OCI-M2 (cell line): ENCODE measurements around the gene SLC6A6.

Source experiments
- DNase-seq: peaks from one replicate; lab custom pipeline; 2025; ENCODE audit not compliant: unreplicated experiment; lab: John Stamatoyannopoulos, UW

SLC6A6 gene

DNA sequence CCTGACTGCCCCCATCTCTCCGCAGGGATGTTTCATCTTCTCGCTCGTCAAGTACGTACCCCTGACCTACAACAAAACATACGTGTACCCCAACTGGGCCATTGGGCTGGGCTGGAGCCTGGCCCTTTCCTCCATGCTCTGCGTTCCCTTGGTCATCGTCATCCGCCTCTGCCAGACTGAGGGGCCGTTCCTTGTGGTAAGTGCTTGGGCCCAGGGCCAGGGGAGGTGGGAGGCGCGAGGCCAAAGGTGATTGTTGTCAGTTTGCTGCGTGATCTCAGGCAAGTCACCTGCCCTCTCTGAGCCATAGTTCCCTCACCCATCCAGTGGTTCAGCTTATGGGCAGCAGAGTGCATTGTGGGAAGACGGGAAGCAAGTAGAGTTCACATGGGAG is 79.2 kb downstream of the SLC6A6 start:
- DNase-seq = no peak

GRCh38 chr3:14482271-14482721 is 79.9 kb downstream of the SLC6A6 start:
- DNase-seq = no peak

DNA sequence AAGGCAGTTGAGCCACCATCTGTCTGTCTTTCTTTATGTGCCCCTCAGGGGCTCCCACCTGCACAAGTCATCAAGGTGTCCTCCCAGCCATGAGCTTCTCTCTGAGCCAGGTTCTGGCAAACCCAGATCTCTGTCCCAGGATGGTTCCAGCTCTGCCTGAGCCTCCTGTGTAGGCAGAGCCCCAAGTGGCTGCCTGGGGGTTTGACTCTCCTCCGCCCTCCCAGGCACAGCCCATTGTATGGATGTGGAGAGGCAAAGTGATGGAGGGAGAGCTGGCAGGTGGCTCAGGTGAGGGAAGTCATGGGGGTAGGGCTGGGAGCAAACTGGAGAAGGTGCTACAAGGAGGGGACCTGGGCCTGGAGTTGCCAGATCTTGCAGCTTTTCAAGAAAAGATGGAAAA is 80.9 kb downstream of the SLC6A6 start:
- no peak for DNase-seq

GRCh38 chr3:14484741-14485140 is 82.3 kb downstream of the SLC6A6 start:
- DNase-seq = no peak

GRCh38 chr3:14485981-14486380 is 83.6 kb downstream of the SLC6A6 start:
- no peak for DNase-seq

GRCh38 chr3:14486460-14486859 is 84.1 kb downstream of the SLC6A6 start:
- DNase-seq = no peak

DNA sequence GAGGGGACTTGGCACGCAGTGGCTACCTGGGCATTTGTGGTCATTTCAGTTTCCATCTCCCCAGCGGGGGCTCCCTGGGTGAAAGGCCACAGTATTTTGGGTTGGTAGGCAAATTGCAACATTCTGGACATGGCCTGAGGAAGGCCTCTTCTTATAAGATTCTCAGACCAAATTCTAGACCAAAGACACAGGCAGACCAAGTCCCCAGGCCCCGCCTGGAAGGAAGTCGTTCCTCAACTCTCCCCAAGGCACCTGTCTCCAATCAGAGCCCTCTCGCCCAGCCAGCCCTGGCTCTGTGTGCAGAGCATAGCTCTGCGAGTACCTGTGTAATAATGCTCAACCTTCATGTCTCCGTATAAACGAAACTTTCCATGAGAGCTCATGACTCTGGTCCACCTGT is 84.7 kb downstream of the SLC6A6 start:
- no peak for DNase-seq

GRCh38 chr3:14487821-14488220 is 85.4 kb downstream of the SLC6A6 start:
- no peak for DNase-seq

DNA sequence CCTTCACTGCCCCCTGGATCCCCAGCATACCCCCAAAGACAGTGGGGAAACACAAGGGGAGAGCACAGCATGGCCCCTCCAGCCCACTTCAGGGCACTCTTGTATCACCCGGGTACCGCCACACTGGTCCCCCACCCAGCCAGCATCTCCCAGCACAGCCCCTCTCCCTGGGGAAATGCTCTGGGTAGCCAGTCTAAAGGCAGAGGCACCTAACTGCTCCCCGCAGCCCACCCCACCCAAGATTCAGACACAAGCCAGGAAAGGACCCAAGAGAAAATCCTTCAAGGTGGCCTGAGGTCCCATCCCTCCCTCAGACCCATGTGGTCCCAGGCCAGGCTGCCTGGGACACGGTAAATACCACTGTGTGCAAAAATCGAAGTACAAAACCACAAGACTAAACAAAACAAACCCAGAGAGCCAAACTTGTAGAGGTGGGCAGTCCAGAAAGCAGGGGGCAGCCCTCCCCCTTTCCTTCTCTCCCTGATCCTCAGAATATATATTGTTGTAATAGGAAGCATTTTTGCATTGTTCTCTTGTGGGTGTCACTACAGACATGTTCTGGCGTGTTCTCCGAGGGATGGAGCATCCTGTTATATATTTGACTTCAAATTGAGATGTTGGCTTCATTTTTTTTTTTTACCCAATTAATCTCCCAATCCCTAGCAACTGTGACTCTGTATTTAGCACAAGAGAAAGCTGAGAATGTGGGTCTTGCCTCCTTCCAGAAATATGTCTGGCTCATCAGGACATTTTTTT is 86.1 kb downstream of the SLC6A6 start:
- DNase-seq = no peak

- no peak for DNase-seq
Measured at GRCh38 chr3:14489641-14490040, 87.2 kb downstream of the SLC6A6 start.

DNA sequence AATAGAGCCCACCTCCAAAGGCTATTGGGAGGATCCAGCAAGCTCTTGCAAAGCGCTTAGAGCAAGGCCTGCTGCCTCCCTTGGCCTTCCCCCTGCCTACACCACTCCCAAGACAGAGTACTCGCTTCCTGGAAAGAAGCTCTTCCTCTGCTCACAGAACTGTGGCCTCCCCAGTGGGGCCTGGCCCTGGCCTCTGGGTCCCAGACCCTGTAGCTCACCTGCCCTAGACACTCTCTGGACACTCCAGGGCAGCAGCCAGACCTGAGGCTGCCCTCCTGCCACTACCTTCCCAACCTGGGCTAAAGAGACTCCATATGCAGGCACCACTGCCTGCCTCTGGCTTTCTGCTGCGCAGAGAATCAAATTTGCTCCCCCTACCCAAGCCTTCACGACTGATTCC is 87.8 kb downstream of the SLC6A6 start:
- DNase-seq = no peak

GRCh38 chr3:14490831-14491230 is 88.4 kb downstream of the SLC6A6 start:
- no peak for DNase-seq

- DNase-seq = no peak
Measured at GRCh38 chr3:14491396-14492190, 89.2 kb downstream of the SLC6A6 start.

- DNase-seq = no peak
Measured at GRCh38 chr3:14492948-14493881, 90.8 kb downstream of the SLC6A6 start.

DNA sequence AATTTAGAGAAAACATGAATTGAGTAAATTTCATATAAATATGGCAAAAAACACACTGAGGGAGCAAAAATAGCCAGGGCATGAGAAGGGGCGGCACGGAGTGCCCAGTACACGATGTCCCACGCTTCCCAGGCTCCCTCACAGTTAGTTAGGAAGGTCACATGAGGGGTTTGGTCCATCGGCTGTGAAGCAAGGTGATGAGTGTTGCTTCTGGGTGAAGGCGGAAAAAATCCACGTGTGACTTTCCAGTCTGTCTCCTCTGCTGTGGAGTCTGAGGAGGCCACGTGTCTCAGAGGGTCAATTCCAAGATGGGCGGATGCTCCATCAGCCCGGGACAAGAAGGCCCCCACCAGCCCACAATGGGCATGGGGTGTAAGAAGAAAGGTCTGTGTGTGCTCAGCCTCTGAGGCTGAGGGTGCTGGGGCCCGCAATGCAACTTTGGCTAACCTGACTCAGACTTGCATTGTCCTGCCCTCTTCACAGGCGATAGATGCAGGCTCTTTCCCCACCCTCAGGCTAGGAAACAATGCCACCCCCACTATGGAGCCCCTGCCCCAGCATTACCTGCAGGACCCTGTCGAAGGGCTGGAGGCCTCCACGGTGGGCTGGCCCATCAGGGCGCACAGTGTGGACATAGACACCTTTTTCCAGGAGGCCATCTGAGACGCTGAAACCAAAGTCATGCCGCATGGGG is 92.0 kb downstream of the SLC6A6 start:
- no peak for DNase-seq

DNA sequence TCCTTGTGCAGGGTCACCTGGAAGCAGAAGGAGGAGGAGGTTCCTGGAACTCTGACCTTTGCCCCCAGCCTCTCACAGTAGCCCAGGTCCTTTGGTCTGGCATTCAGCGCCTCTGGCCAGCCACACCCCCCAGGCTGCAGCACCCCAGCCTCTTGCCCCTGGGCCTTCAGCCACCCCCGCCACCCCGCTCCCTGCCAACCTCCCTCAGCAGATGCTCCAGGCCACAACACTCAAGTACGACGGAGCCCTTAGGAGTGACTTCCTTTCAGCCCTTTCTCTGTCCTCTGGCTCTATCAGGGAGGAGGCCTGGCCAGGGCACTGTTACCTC is 92.5 kb downstream of the SLC6A6 start:
- no peak for DNase-seq

DNA sequence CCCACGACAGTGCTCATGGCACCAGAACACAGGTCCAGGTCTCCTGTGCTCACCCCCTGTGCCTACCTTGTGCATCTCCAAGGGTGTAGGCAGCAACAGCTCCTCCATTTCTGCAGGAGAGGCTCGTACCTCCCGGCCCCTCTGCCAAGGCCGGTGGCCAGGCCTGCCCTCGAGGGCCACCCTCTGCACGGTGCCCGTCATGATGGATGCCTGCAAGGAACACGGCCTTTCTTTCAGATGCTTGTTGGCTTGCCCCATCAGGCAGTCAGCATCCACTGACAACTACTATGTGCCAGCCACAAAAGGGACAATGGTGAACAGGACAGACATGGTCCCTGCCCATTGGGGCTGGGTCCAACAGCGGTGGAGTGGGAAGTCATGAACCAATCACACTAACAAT is 93.9 kb downstream of the SLC6A6 start:
- DNase-seq = no peak

DNA sequence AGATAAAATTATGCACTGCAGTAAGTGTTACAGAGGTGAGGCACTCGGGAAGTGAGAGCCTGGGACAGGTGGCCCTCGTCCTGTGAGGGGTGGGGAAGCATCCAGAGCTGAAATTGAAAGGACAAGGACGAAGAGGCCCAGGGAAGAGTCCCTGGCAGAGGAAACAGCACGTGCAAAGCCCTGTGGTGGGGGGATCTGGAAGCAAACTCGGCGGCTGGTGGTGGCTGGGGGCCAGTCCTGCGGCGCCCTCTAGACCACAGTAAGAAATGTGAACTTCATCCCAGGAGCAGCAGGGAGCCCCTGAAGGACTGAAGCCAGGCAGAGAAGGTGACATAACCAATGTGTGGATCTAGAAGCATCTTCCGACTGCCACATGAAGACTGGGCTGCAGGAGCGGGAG is 94.9 kb downstream of the SLC6A6 start:
- no peak for DNase-seq

- DNase-seq = no peak
Measured at GRCh38 chr3:14502472-14502871, 100.1 kb downstream of the SLC6A6 start.

DNA sequence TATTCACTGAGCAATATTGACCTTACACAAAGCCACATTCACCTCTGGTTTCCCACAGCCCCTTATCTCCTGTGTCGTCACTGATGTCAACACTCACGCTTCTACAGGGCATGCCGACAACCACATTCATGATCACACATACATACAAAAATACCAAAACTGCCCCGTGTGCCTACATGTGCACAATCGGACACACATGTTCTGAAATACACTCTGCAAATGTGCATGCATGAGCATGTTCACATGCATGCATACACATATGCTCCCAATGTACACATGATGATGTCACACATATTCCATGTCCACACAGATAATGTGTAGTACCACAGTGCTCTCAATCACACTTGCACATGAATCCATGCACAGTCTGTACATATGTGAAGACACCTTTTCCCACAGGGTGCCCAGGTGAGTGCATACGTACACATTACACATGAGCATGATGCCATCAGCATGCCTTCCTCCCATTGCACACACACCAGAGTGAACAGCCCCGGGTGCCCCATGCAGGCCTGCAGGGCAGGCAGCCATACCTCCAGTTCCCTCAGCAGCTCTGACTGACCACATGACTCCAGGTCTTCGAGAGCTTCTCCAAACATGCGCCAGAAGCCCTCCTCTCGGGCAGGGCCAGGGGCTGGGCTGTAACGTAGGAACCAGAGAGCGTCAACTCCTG is 100.8 kb downstream of the SLC6A6 start:
- DNase-seq = no peak
